ENCODE data around the gene MAP1LC3B. TPM values are rescaled to one million over a fixed set of nuclear protein-coding genes. Genes with fewer than 3 reads are reported as not detected.

Gene MAP1LC3B
- total and polyA plus RNA-seq, 2 of the 8 experiments (the other 6 are each of a cell fraction or from before 2014, with no cell fraction given) = 29.5 to 48.5 TPM

DNA sequence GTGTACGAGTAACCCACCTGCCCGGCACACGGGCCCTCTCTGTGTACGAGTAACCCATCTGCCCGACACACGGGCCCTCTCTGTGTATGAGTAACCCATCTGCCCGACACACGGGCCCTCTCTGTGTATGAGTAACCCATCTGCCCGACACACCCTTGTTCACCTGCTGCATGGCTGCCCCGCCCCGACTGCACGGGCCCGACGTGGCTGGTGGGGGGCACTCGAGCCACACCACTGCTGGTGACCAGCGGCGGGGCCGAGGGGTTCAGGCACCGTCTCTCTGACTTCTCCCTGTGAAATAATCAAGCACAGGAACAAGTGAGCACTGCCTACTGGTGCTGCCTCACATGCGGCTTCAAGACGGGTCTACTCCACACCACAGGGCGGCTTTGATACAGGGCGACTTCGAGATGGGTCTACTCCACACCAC is 22.1 kb downstream of the MAP1LC3B start:
- Histone ChIP-seq H2BK15ac (ENCODE audit: low read length) (no peak overlapping the region), H3K18ac (ENCODE audit: extremely low read depth, low read length) (no peak overlapping the region), H3K23me2 (ENCODE audit: low read depth, low read length) (no peaks in the 10 kb centered on the region), H3K27ac (ENCODE audit: low read depth, low read length) (no peak overlapping the region), H3K56ac (replicated peaks; ENCODE audit: insufficient read length, low read depth, low read length) (no peak overlapping the region), H3K4me2 (ENCODE audit: insufficient read depth in 1 of 2, low read depth in 2 of 2, low read length in 2 of 2) (no peak overlapping the region), H2BK120ac (replicated peaks; ENCODE audit: low read depth, low read length) (no peak overlapping the region), H2AFZ (ENCODE audit: low read length) (no peak overlapping the region), H3K23ac (ENCODE audit: insufficient read length) (no peak overlapping the region), H3K79me2 (ENCODE audit: control insufficient read depth in 1 of 2, insufficient read depth in 2 of 2, low read length in 2 of 2) (no peaks in the 10 kb centered on the region), H2BK12ac (ENCODE audit: low read depth, low read length) (no peak overlapping the region), H3K14ac (ENCODE audit: insufficient read length) (no peak overlapping the region), H2BK5ac (ENCODE audit: low read depth, low read length) (no peak overlapping the region), H3K9ac (replicated peaks in 1 of 4; ENCODE audit: extremely low read depth in 1 of 4, low read depth in 3 of 4, low read length in 3 of 4) (no peak overlapping the region), H3K9me3 (ENCODE audit: insufficient read depth in 2 of 2, low read depth in 1 of 2, low read length in 1 of 2) (no peaks in the 10 kb centered on the region), H2AK5ac (ENCODE audit: low read depth, low read length) (no peak overlapping the region), H3K4me1 (replicated peaks in 1 of 4; ENCODE audit: control insufficient read depth in 3 of 4, insufficient read depth in 4 of 4, low read length in 3 of 4) (no peaks in the 10 kb centered on the region), H3K4ac (replicated peaks; ENCODE audit: insufficient read length, low read depth, low read length) (no peak overlapping the region), H3K36me3 (ENCODE audit: control insufficient read depth in 2 of 4, insufficient read depth in 4 of 4, low read length in 3 of 4) (peaks cover 5 to 51% (median 30%) of the 10 kb centered on the region in 4 experiments), H4K5ac (ENCODE audit: insufficient read length, low read depth, low read length) (no peak overlapping the region), H3K79me1 (ENCODE audit: low read depth, low read length) (no peaks in the 10 kb centered on the region; the same call in 1 of the 2 replicates), H2BK20ac (ENCODE audit: low read length) (no peak overlapping the region), H4K91ac (replicated peaks; ENCODE audit: insufficient read length, low read length) (no peak overlapping the region), H4K8ac (ENCODE audit: extremely low read depth, insufficient read depth, low read length) (no peak overlapping the region), H3K27me3 (replicated peaks in 1 of 4; ENCODE audit: control insufficient read depth in 3 of 4, extremely low read depth in 1 of 4, insufficient read depth in 3 of 4, low read length in 3 of 4) (no peaks in the 10 kb centered on the region), H4K20me1 (replicated peaks in 1 of 2; ENCODE audit: control insufficient read depth in 1 of 2, insufficient read depth in 2 of 2, low read length in 2 of 2) (peaks cover 0 to 7% of the 10 kb centered on the region in 2 experiments), H3K4me3 (ENCODE audit: extremely low read depth in 1 of 4, insufficient read depth in 2 of 4, low read depth in 3 of 4, low read length in 4 of 4) (no peak overlapping the region)
- no peak for DNase-seq (ENCODE audit: low read depth in 1 of 2, low spot score in 2 of 2)
- CTCF ChIA-PET (ENCODE audit: partially characterized antibody) = interaction anchor here (1.9 to 2.6 kb wide), 2 partner anchors 11 to 222 kb away, joined by 6 to 11 read pairs; no protein-coding TSS in a partner anchor
- POLR2A ChIA-PET (ENCODE audit: partially characterized antibody) = no interaction called here
- 88% methylated on average over 24 of the region's 24 CpGs; no CpG with 5 or more reads in 1 of the 2 experiments for WGBS, 2 experiments (ENCODE audit: extremely low coverage in 1 of 2, insufficient coverage in 1 of 2, insufficient read length in 1 of 2, insufficient replicate concordance in 2 of 2, low coverage in 1 of 2, low lambda C conversion rate in 2 of 2, missing lambda C conversion rate in 1 of 2)
- no peak for FAIRE-seq
- TF ChIP-seq EP300 (IDR thresholded peaks at IDR 0.05; ENCODE audit: borderline replicate concordance in 1 of 2, low read depth in 2 of 2, low read length in 2 of 2) = no peak
- TF ChIP-seq, protein P1, sequence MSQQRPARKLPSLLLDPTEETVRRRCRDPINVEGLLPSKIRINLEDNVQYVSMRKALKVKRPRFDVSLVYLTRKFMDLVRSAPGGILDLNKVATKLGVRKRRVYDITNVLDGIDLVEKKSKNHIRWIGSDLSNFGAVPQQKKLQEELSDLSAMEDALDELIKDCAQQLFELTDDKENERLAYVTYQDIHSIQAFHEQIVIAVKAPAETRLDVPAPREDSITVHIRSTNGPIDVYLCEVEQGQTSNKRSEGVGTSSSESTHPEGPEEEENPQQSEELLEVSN (IDR thresholded peaks at IDR 0.05) = no peak
- TF ChIP-seq ASH2L (IDR thresholded peaks at IDR 0.05; ENCODE audit: low read length) = no peak
- TF ChIP-seq CBX8 (IDR thresholded peaks at IDR 0.05; ENCODE audit: borderline replicate concordance, low read depth, low read length) = no peak
- no peak for TF ChIP-seq RFX5 (IDR thresholded peaks at IDR 0.05; ENCODE audit: borderline replicate concordance, low read depth, low read length)
- no peak for TF ChIP-seq SIRT6 (IDR thresholded peaks at IDR 0.05; ENCODE audit: low read length)
- TF ChIP-seq NANOG (IDR thresholded peaks at IDR 0.05; ENCODE audit: insufficient read depth, low read depth, low read length, poor library complexity, severe bottlenecking) = no peak
- TF ChIP-seq CTCF (IDR thresholded peaks at IDR 0.05; ENCODE audit: control extremely low read depth in 1 of 3, insufficient read depth in 1 of 3, low read depth in 1 of 3, low read length in 3 of 3) = no peak
- no peak for TF ChIP-seq NRF1 (IDR thresholded peaks at IDR 0.05; ENCODE audit: low read depth, low read length)
- TF ChIP-seq RNF2 (IDR thresholded peaks at IDR 0.05; ENCODE audit: borderline replicate concordance, low read depth, low read length, missing control alignments, poor library complexity, severe bottlenecking) = no peak
